Fibroblast of lung (primary cell): ENCODE data around the gene PIK3C2A. TPM values are rescaled to one million over a fixed set of nuclear protein-coding genes. Genes with fewer than 3 reads are reported as not detected.
A peak's percentile ranks its signal among the peaks of the same experiment; 100 is the strongest.

Experiments
- DNase-seq, 2 donors: peaks; one replicate each; pipeline versions ENCODE4 v3.0.0 to v3.0.0-alpha.2; 2010; ENCODE audit warnings: low read depth in 2 of 2
- H2AFZ ChIP-seq: 2 replicates; pipeline ENCODE4 v1.5.1; 2012; ENCODE audit warnings: low read length, control low read depth, inconsistent platforms
- H3K27ac ChIP-seq: 2 replicates; pipeline ENCODE4 v1.5.1; 2011; ENCODE audit warnings: low read length, control low read depth; ENCODE audit not compliant: insufficient read depth
- H3K27me3 ChIP-seq: 2 replicates; pipeline ENCODE4 v1.5.1; 2011; ENCODE audit warnings: mild to moderate bottlenecking, low read length; ENCODE audit not compliant: control insufficient read depth, insufficient read depth
- H3K36me3 ChIP-seq: 2 replicates; pipeline ENCODE4 v1.5.1; 2011; ENCODE audit warnings: low read length; ENCODE audit not compliant: control insufficient read depth, insufficient read depth
- H3K4me1 ChIP-seq: 2 replicates; pipeline ENCODE4 v1.5.1; 2011; ENCODE audit warnings: low read length; ENCODE audit not compliant: control insufficient read depth, insufficient read depth; ENCODE audit errors: extremely low read depth
- H3K4me2 ChIP-seq: 2 replicates; pipeline ENCODE4 v1.5.1; 2011; ENCODE audit warnings: low read length, control low read depth; ENCODE audit not compliant: insufficient read depth; ENCODE audit errors: extremely low read depth
- H3K4me3 ChIP-seq, 4 experiments: fragments of 200-600 bp in 1 of 4; sonication (generic) in 1 of 4; replicated peaks in 1 of 4; 2 replicates each; pipeline ENCODE4 v1.5.1; 2011 to 2016; ENCODE audit warnings: low read length in 4 of 4, low read depth in 3 of 4, mild to moderate bottlenecking in 3 of 4, control low read depth in 2 of 4, inconsistent platforms in 1 of 4, mixed read lengths in 1 of 4; ENCODE audit not compliant: insufficient read depth in 1 of 4; ENCODE audit errors: control extremely low read depth in 1 of 4
- H3K79me2 ChIP-seq: 2 replicates; pipeline ENCODE4 v1.5.1; 2012; ENCODE audit warnings: mild to moderate bottlenecking, low read length, inconsistent platforms; ENCODE audit not compliant: control insufficient read depth, insufficient read depth
- H3K9ac ChIP-seq: 2 replicates; pipeline ENCODE4 v1.5.1; 2011; ENCODE audit warnings: mild to moderate bottlenecking, low read length, control low read depth; ENCODE audit not compliant: insufficient read depth
- H3K9me3 ChIP-seq: 2 replicates; pipeline ENCODE4 v1.5.1; 2012; ENCODE audit warnings: low read depth, low read length; ENCODE audit not compliant: control insufficient read depth, insufficient read depth
- H4K20me1 ChIP-seq: 2 replicates; pipeline ENCODE4 v1.5.1; 2011; ENCODE audit warnings: low read length; ENCODE audit not compliant: control insufficient read depth, insufficient read depth; ENCODE audit errors: extremely low read depth
- CTCF ChIP-seq, 2 donors: IDR thresholded peaks in 1 of 2; conservative IDR thresholded peaks in 1 of 2; 1 replicate in 1 of 2; 2 replicates in 1 of 2; pipeline ENCODE4 v1.5.1; 2011 to 2012; ENCODE audit warnings: low read length in 2 of 2, control low read depth in 1 of 2, inconsistent platforms in 1 of 2, low read depth in 1 of 2, mild to moderate bottlenecking in 1 of 2
- EZH2 ChIP-seq: IDR thresholded peaks from 2 replicates; pipeline ENCODE4 v1.5.1; 2012; ENCODE audit warnings: low read length, control low read depth, mild to moderate bottlenecking; ENCODE audit errors: missing control alignments
- polyA plus RNA-seq, 2 donors: library from polyadenylated mRNA; depleted of rRNA in 1 of 2; stranded (reverse) in 1 of 2; unstranded in 1 of 2; fragments of >200 nt; gene quantifications; 2 replicates each; pipeline ENCODE4 v1.2.1, GENCODE V29; 2011 to 2012; ENCODE audit warnings: missing spikeins in 1 of 2
- total RNA-seq: library from RNA; depleted of rRNA; stranded (reverse); fragments of >200 nt; gene quantifications from 2 replicates; pipeline ENCODE4 v1.2.1, GENCODE V29; 2014

The PIK3C2A gene
- total and polyA plus RNA-seq, 2 donors (not counting 1 experiment from before 2014, with no cell fraction given) = 38.0 to 45.4 TPM

- Histone ChIP-seq H3K9ac (no peak overlapping the region), H3K36me3 (no peaks in the 10 kb centered on the region), H3K79me2 (peaks cover 40% of the 10 kb centered on the region), H2AFZ (no peak overlapping the region), H4K20me1 (no peaks in the 10 kb centered on the region), H3K27me3 (no peaks in the 10 kb centered on the region), H3K4me2 (peak overlapping the region; percentile 85), H3K27ac (no peak overlapping the region), H3K4me3 (peak overlapping the region; percentile 88 to 95 (median 92)), H3K4me1 (no peaks in the 10 kb centered on the region), H3K9me3 (no peaks in the 10 kb centered on the region)
- TF ChIP-seq EZH2 (no peak), CTCF (conservative IDR thresholded peaks at IDR 0.05 in 1 of 2, IDR thresholded peaks at IDR 0.05 in 1 of 2; ENCODE audit: low read depth in 1 of 2, low read length in 2 of 2) (no peak)
- no peak for DNase-seq
Measured at GRCh38 chr11:17206463-17206862, 1.3 kb downstream of the PIK3C2A start.

GRCh38 chr11:17197431-17197898 lies 10.3 kb downstream of the PIK3C2A start:
- H3K4me3 ChIP-seq = no peak overlapping the region
- H3K9ac ChIP-seq = no peak overlapping the region
- peak; percentile 23 to 46 for DNase-seq
- H2AFZ ChIP-seq = no peak overlapping the region
- no peaks in the 10 kb centered on the region for H3K4me1 ChIP-seq
- H4K20me1 ChIP-seq = no peaks in the 10 kb centered on the region
- H3K27ac ChIP-seq = no peak overlapping the region
- TF ChIP-seq CTCF (conservative IDR thresholded peaks at IDR 0.05 in 1 of 2, IDR thresholded peaks at IDR 0.05 in 1 of 2; ENCODE audit: low read depth in 1 of 2, low read length in 2 of 2) = no peak
- no peak for TF ChIP-seq EZH2
- peaks cover 20% of the 10 kb centered on the region for H3K79me2 ChIP-seq
- H3K4me2 ChIP-seq = no peak overlapping the region
- H3K9me3 ChIP-seq = no peaks in the 10 kb centered on the region
- H3K27me3 ChIP-seq = no peaks in the 10 kb centered on the region
- H3K36me3 ChIP-seq = peaks cover 4% of the 10 kb centered on the region

- H3K36me3 ChIP-seq = no peaks in the 10 kb centered on the region
- no peak overlapping the region for H3K9ac ChIP-seq
- no peak overlapping the region for H3K4me3 ChIP-seq
- TF ChIP-seq CTCF (conservative IDR thresholded peaks at IDR 0.05 in 1 of 2, IDR thresholded peaks at IDR 0.05 in 1 of 2; ENCODE audit: low read depth in 1 of 2, low read length in 2 of 2) (no peak), EZH2 (no peak)
- no peaks in the 10 kb centered on the region for H3K79me2 ChIP-seq
- no peak overlapping the region for H3K4me2 ChIP-seq
- no peaks in the 10 kb centered on the region for H3K4me1 ChIP-seq
- no peaks in the 10 kb centered on the region for H4K20me1 ChIP-seq
- H3K9me3 ChIP-seq = no peaks in the 10 kb centered on the region
- H2AFZ ChIP-seq = no peak overlapping the region
- no peak for DNase-seq
- H3K27me3 ChIP-seq = no peaks in the 10 kb centered on the region
- no peak overlapping the region for H3K27ac ChIP-seq
Measured at GRCh38 chr11:17188675-17189074, 19.1 kb downstream of the PIK3C2A start.
